Measurements from ENCODE around the gene IGFL1. TPM values are rescaled to one million over a fixed set of nuclear protein-coding genes. Genes with fewer than 3 reads are reported as not detected.
"Not testable (repeated sequence)": the region's sequence is repeated elsewhere in the genome, so short reads cannot be mapped to it uniquely, and the experiment has no call there.

The IGFL1 gene
- total and polyA plus RNA-seq, 9 donors: not detected

GRCh38 chr19:46226438-46226973 lies 3.0 kb upstream of the IGFL1 start:
- intact Hi-C loops (cut with DNase I): no loop called here
- H3K27me3 ChIP-seq: no peaks in the 10 kb centered on the region
- H3K27ac ChIP-seq: no peak overlapping the region
- TF ChIP-seq EP300 (IDR thresholded peaks at IDR 0.05) (no peak), CTCF (IDR thresholded peaks at IDR 0.05) (no peak), POLR2A (IDR thresholded peaks at IDR 0.05) (no peak)
- H3K9me3 ChIP-seq: no peaks in the 10 kb centered on the region
- 52 to 76% (median 65%) methylated on average over 9 of the region's 9 CpGs for WGBS, 3 donors
- peaks cover 11% of the 10 kb centered on the region for H3K4me1 ChIP-seq (ENCODE audit: insufficient read depth)
- H3K4me3 ChIP-seq: no peak overlapping the region
- no peaks in the 10 kb centered on the region for H3K36me3 ChIP-seq
- no peak for DNase-seq

GRCh38 chr19:46232029-46232428 lies 2.5 kb downstream of the IGFL1 start:
- TF ChIP-seq POLR2A (IDR thresholded peaks at IDR 0.05) (no peak), EP300 (IDR thresholded peaks at IDR 0.05) (no peak), CTCF (IDR thresholded peaks at IDR 0.05) (no peak)
- DNase-seq: no peak
- intact Hi-C loops (cut with DNase I): no loop called here
- Histone ChIP-seq H3K27me3 (no peaks in the 10 kb centered on the region), H3K4me1 (ENCODE audit: insufficient read depth) (no peaks in the 10 kb centered on the region), H3K9me3 (no peaks in the 10 kb centered on the region), H3K4me3 (no peak overlapping the region), H3K27ac (no peak overlapping the region), H3K36me3 (no peaks in the 10 kb centered on the region)
- WGBS, 3 donors: 64 to 77% (median 67%) methylated on average over 10 of the region's 10 CpGs

- 83 to 89% (median 88%) methylated on average over 7 to 11 of the region's 11 CpGs for WGBS, 3 donors
- Histone ChIP-seq H3K4me3 (no peak overlapping the region), H3K9me3 (no peaks in the 10 kb centered on the region), H3K36me3 (no peaks in the 10 kb centered on the region), H3K4me1 (ENCODE audit: insufficient read depth) (no peaks in the 10 kb centered on the region), H3K27me3 (no peaks in the 10 kb centered on the region), H3K27ac (no peak overlapping the region)
- intact Hi-C loops (cut with DNase I): no loop called here
- DNase-seq: no peak
- TF ChIP-seq POLR2A (IDR thresholded peaks at IDR 0.05) (no peak), EP300 (IDR thresholded peaks at IDR 0.05) (no peak), CTCF (IDR thresholded peaks at IDR 0.05) (no peak)
Measured at GRCh38 chr19:46232468-46232867, 2.9 kb downstream of the IGFL1 start.

- intact Hi-C loops (cut with DNase I): no loop called here
- Histone ChIP-seq H3K27ac (no peak overlapping the region), H3K4me1 (ENCODE audit: insufficient read depth) (no peaks in the 10 kb centered on the region), H3K9me3 (no peaks in the 10 kb centered on the region), H3K4me3 (no peak overlapping the region), H3K36me3 (no peaks in the 10 kb centered on the region), H3K27me3 (no peaks in the 10 kb centered on the region)
- TF ChIP-seq POLR2A (IDR thresholded peaks at IDR 0.05) (no peak), EP300 (IDR thresholded peaks at IDR 0.05) (no peak), CTCF (IDR thresholded peaks at IDR 0.05) (no peak)
- 81 to 86% (median 82%) methylated on average over 20 of the region's 20 CpGs for WGBS, 3 donors
- no peak for DNase-seq
Measured at GRCh38 chr19:46232938-46233621, 3.5 kb downstream of the IGFL1 start.

- intact Hi-C loops (cut with DNase I); H3K36me3 ChIP-seq; H3K4me1 ChIP-seq (ENCODE audit: insufficient read depth); H3K9me3 ChIP-seq; H3K27ac ChIP-seq; H3K27me3 ChIP-seq; H3K4me3 ChIP-seq; DNase-seq: not testable (repeated sequence)
- 67 to 79% (median 67%) methylated on average over 4 of the region's 4 CpGs for WGBS, 3 donors
Measured at GRCh38 chr19:46233871-46234270, 4.3 kb downstream of the IGFL1 start.

- 80 to 88% (median 84%) methylated on average over 2 of the region's 2 CpGs for WGBS, 3 donors
- H3K27ac ChIP-seq; H3K9me3 ChIP-seq; H3K36me3 ChIP-seq; H3K4me1 ChIP-seq (ENCODE audit: insufficient read depth); intact Hi-C loops (cut with DNase I); H3K27me3 ChIP-seq; DNase-seq; H3K4me3 ChIP-seq: not testable (repeated sequence)
Measured at GRCh38 chr19:46238141-46238540, 8.6 kb downstream of the IGFL1 start.
